OCI-LY1 (cell line): ENCODE measurements around the gene WWOX.

Source experiments
- EZH2 ChIP-seq: fragments of 200-600 bp; sonication (generic), shearing (Covaris generic); IDR thresholded peaks from 2 replicates; pipeline ENCODE4 v1.8.0; 2017; ENCODE audit warnings: borderline replicate concordance, mixed run types, mild to moderate bottlenecking, antibody characterized with exemption, low read length, moderate library complexity, mixed read lengths
- TF ChIP-seq, protein P1 (sequence below): fragments of 200-600 bp; sonication (generic), shearing (Covaris generic); IDR thresholded peaks from 2 replicates; pipeline ENCODE4 v1.5.1; 2017; ENCODE audit warnings: mild to moderate bottlenecking, antibody characterized with exemption, low read length, moderate library complexity, mixed read lengths

DNA sequence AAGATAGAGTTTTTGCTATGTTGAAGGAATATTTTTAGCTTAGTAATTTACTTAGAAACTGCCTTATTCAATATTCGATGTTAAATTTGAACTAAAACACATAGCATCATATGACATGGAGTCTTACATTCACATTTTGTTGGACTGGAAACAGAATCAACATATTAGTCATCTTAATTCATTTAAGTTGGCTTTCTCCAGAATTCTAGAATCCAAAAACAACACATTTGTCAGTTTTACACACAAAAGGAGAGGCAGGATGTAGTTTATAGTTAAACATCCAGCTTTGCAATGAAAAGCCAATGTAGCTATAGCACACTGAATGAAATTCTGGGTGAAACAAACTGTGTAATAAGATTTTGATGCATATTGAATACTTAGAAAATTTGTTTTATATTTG, 43.3 kb downstream of the WWOX start:
- TF ChIP-seq EZH2 = no peak
- TF ChIP-seq, protein P1, sequence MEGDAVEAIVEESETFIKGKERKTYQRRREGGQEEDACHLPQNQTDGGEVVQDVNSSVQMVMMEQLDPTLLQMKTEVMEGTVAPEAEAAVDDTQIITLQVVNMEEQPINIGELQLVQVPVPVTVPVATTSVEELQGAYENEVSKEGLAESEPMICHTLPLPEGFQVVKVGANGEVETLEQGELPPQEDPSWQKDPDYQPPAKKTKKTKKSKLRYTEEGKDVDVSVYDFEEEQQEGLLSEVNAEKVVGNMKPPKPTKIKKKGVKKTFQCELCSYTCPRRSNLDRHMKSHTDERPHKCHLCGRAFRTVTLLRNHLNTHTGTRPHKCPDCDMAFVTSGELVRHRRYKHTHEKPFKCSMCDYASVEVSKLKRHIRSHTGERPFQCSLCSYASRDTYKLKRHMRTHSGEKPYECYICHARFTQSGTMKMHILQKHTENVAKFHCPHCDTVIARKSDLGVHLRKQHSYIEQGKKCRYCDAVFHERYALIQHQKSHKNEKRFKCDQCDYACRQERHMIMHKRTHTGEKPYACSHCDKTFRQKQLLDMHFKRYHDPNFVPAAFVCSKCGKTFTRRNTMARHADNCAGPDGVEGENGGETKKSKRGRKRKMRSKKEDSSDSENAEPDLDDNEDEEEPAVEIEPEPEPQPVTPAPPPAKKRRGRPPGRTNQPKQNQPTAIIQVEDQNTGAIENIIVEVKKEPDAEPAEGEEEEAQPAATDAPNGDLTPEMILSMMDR = no peak
